SU-DHL-6 (cell line): ENCODE results near the gene AADACL2.

Source experiments
- EZH2phosphoT487 ChIP-seq: fragments of 200-600 bp; sonication (generic), shearing (Covaris generic); conservative IDR thresholded peaks from 2 replicates; pipeline ENCODE4 v1.6.1; 2018; ENCODE audit warnings: mild to moderate bottlenecking, antibody characterized with exemption, low read length, moderate library complexity, mixed read lengths
- TF ChIP-seq, protein P1 (sequence below): fragments of 200-600 bp; sonication (generic); IDR thresholded peaks from one replicate; pipeline ENCODE4 v1.5.1; 2017; ENCODE audit warnings: antibody characterized with exemption, mild to moderate bottlenecking, low read length, moderate library complexity; ENCODE audit not compliant: insufficient read depth, poor library complexity, severe bottlenecking

DNA sequence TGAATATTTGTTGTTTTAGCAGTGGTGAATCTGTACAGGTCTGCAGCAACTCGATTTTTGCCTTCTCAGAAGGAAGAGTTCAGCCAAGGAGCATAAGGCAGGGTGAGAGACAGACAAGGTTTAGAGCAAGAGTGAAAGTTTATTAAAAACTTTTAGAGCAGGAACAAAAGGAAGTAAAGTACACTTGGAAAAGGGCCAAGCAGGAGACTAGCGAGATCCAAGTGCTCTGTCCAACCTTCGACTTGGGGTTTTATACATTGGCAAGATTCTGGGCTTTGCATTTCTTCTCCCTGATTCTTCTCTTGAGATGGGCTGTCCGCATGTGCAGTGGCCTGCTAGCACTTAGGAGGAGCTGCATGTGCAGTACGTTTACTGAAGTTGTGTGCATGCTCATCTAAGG is 46.7 kb upstream of the AADACL2 start:
- TF ChIP-seq, protein P1, sequence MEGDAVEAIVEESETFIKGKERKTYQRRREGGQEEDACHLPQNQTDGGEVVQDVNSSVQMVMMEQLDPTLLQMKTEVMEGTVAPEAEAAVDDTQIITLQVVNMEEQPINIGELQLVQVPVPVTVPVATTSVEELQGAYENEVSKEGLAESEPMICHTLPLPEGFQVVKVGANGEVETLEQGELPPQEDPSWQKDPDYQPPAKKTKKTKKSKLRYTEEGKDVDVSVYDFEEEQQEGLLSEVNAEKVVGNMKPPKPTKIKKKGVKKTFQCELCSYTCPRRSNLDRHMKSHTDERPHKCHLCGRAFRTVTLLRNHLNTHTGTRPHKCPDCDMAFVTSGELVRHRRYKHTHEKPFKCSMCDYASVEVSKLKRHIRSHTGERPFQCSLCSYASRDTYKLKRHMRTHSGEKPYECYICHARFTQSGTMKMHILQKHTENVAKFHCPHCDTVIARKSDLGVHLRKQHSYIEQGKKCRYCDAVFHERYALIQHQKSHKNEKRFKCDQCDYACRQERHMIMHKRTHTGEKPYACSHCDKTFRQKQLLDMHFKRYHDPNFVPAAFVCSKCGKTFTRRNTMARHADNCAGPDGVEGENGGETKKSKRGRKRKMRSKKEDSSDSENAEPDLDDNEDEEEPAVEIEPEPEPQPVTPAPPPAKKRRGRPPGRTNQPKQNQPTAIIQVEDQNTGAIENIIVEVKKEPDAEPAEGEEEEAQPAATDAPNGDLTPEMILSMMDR: no peak
- no peak for TF ChIP-seq EZH2phosphoT487
